ENCODE results near the gene CLIC3. TPM values are rescaled to one million over a fixed set of nuclear protein-coding genes. Genes with fewer than 3 reads are reported as not detected.
A peak's percentile ranks its signal among the peaks of the same experiment; 100 is the strongest.
"Not testable (repeated sequence)": the region's sequence is repeated elsewhere in the genome, so short reads cannot be mapped to it uniquely, and the experiment has no call there.

The CLIC3 gene
- total and polyA plus RNA-seq, 5 donors from 2014 or later: 0.38 to 4.5 (median 2.2) TPM

GRCh38 chr9:137034709-137035506, 38.5 kb upstream of the CLIC3 start:
- peaks cover 53% of the 10 kb centered on the region for H3K4me1 ChIP-seq (ENCODE audit: control insufficient read depth, insufficient read depth, low read length, poor library complexity, severe bottlenecking)

GRCh38 chr9:137034039-137034708, 37.8 kb upstream of the CLIC3 start:
- DNase-seq: no peak
- Mint-ChIP-seq H3K9me3 (no peaks in the 10 kb centered on the region), H3K4me1 (peaks cover 0 to 45% (median 23%) of the 10 kb centered on the region in 4 donors), H3K27me3 (no peaks in the 10 kb centered on the region), H3K27ac (peak overlapping the region in 1 of 3 donors; percentile 94), H3K36me3 (no peaks in the 10 kb centered on the region), H3K4me3 (peak overlapping the region; percentile 81 to 97 (median 88))
- no peaks in the 10 kb centered on the region for H3K27me3 ChIP-seq (ENCODE audit: control insufficient read depth, insufficient read depth, low read length)
- H3K4me1 ChIP-seq (ENCODE audit: control insufficient read depth, insufficient read depth, low read length, poor library complexity, severe bottlenecking): peaks cover 61% of the 10 kb centered on the region
- H3K9me3 ChIP-seq (ENCODE audit: control insufficient read depth in 2 of 2, low read length in 2 of 2): no peaks in the 10 kb centered on the region
- H3K4me3 ChIP-seq (ENCODE audit: low read depth, low read length): no peak overlapping the region
- H3K36me3 ChIP-seq (ENCODE audit: control insufficient read depth, insufficient read depth, low read length): no peaks in the 10 kb centered on the region
- no peak for ATAC-seq (ENCODE audit: low read depth in 2 of 2)
- peak overlapping the region; percentile 82 for H3K27ac ChIP-seq (ENCODE audit: insufficient read depth, low read length, poor library complexity, severe bottlenecking)

More at GRCh38 chr9:137034709-137035506, 38.5 kb upstream of the CLIC3 start:
- Histone ChIP-seq H3K9me3 (ENCODE audit: control insufficient read depth in 2 of 2, low read length in 2 of 2) (no peaks in the 10 kb centered on the region), H3K27ac (ENCODE audit: insufficient read depth, low read length, poor library complexity, severe bottlenecking) (peak overlapping the region; percentile 82), H3K4me3 (ENCODE audit: low read depth, low read length) (peak overlapping the region; percentile 37), H3K36me3 (ENCODE audit: control insufficient read depth, insufficient read depth, low read length) (no peaks in the 10 kb centered on the region), H3K27me3 (ENCODE audit: control insufficient read depth, insufficient read depth, low read length) (no peaks in the 10 kb centered on the region)
- DNase-seq (peak; percentile 79 to 95 (median 86)), ATAC-seq (ENCODE audit: low read depth in 2 of 2) (peak; percentile 80 to 86)
- no peaks in the 10 kb centered on the region for H3K9me3 Mint-ChIP-seq
- peak overlapping the region; percentile 78 to 94 (median 86) for H3K4me3 Mint-ChIP-seq
- peaks cover 0 to 38% (median 20%) of the 10 kb centered on the region in 4 donors for H3K4me1 Mint-ChIP-seq
- H3K27ac Mint-ChIP-seq: peak overlapping the region in 2 of 3 donors; percentile 35 to 94
- H3K27me3 Mint-ChIP-seq: no peaks in the 10 kb centered on the region
- no peaks in the 10 kb centered on the region for H3K36me3 Mint-ChIP-seq

DNA sequence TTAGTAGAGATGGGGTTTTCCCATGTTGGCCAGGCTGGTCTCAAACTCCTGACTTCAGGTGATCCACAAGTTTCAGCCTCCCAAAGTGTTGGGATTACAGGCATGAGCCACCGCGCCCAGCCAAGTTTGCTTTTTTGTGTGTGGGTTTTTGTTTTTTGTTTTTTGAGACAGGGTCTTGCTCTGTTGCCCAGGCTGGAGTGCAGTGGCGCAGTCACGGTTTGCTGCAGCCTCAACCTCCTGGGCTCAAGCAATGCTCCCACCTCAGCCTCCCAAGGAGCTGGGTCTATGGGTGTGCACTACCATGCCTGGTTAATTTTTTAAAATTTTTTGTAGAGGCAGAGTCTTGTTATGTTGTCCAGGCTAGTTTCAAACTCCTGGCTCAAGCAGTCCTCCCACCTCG, 37.1 kb upstream of the CLIC3 start:
- Histone ChIP-seq H3K4me3 (ENCODE audit: low read depth, low read length) (peak overlapping the region; percentile 35), H3K4me1 (ENCODE audit: control insufficient read depth, insufficient read depth, low read length, poor library complexity, severe bottlenecking) (peaks cover 67% of the 10 kb centered on the region), H3K27ac (ENCODE audit: insufficient read depth, low read length, poor library complexity, severe bottlenecking) (peak overlapping the region; percentile 74)
- Mint-ChIP-seq H3K4me3 (peak overlapping the region; percentile 76 to 97 (median 88)), H3K27ac (peak overlapping the region; percentile 62 to 83 (median 76)), H3K4me1 (peaks cover 0 to 52% (median 23%) of the 10 kb centered on the region in 4 donors)
- not testable (repeated sequence) for DNase-seq; H3K9me3 Mint-ChIP-seq; ATAC-seq (ENCODE audit: low read depth in 2 of 2); H3K9me3 ChIP-seq (ENCODE audit: control insufficient read depth in 2 of 2, low read length in 2 of 2); H3K36me3 Mint-ChIP-seq; H3K27me3 ChIP-seq (ENCODE audit: control insufficient read depth, insufficient read depth, low read length); H3K36me3 ChIP-seq (ENCODE audit: control insufficient read depth, insufficient read depth, low read length); H3K27me3 Mint-ChIP-seq

- Mint-ChIP-seq H3K4me3 (peak overlapping the region; percentile 76 to 97 (median 88)), H3K4me1 (peaks cover 0 to 52% (median 23%) of the 10 kb centered on the region in 4 donors), H3K9me3 (no peaks in the 10 kb centered on the region), H3K36me3 (no peaks in the 10 kb centered on the region), H3K27me3 (no peaks in the 10 kb centered on the region), H3K27ac (peak overlapping the region in 2 of 3 donors; percentile 62 to 76)
- ATAC-seq (ENCODE audit: low read depth in 2 of 2): no peak
- peak in 1 of 3 donors; percentile 27 for DNase-seq
- H3K27me3 ChIP-seq (ENCODE audit: control insufficient read depth, insufficient read depth, low read length): no peaks in the 10 kb centered on the region
- peaks cover 68% of the 10 kb centered on the region for H3K4me1 ChIP-seq (ENCODE audit: control insufficient read depth, insufficient read depth, low read length, poor library complexity, severe bottlenecking)
- no peaks in the 10 kb centered on the region for H3K36me3 ChIP-seq (ENCODE audit: control insufficient read depth, insufficient read depth, low read length)
- H3K9me3 ChIP-seq (ENCODE audit: control insufficient read depth in 2 of 2, low read length in 2 of 2): no peaks in the 10 kb centered on the region
- H3K27ac ChIP-seq (ENCODE audit: insufficient read depth, low read length, poor library complexity, severe bottlenecking): peak overlapping the region; percentile 74
- peak overlapping the region; percentile 26 for H3K4me3 ChIP-seq (ENCODE audit: low read depth, low read length)
Observed at GRCh38 chr9:137032858-137033257, 36.5 kb upstream of the CLIC3 start.

DNA sequence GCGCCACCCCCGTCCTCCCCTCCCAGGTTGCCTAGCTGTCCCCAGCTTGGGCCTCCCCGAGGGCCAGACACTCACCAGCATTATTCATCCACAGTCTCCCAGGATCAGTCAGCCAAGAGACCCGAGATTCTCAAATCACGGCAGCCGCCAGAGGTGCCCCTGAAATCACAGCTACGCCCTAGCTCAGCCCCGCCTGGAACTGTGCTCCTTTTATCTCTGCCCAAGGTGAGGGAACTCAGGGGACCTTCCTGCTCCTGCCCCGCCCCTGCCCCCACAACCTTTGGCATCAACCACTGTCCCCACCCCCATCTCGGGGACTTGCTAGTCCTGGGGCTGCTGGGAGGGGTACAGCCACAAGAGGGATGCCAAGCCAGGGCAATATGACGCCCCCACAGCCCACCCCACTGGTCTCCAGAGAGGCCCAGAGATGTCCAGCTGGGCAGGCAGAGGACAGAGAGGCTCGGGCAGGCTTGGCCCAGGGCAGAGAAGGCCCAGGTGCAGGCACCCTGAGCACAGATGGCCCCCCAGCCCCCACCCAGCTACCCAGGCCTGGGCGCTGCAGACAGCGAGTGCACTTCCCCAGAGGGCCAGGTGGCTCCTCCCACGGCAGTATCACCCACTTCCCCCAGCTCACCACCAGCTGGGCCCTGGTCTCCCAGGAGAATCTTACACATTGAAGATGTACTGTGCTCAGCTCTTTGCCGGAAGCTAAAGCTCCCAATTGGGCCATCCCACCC, 35.7 kb upstream of the CLIC3 start, which contains the start of gene FUT7:
Gene FUT7, minus strand, starts transcription at position 185 of the 737 bp plus-strand sequence. Its CDS starts 97 bp downstream, at position 88.
- H3K4me3 ChIP-seq (ENCODE audit: low read depth, low read length): peak within 1 kb of the TSS; percentile 72
- ATAC-seq (ENCODE audit: low read depth in 2 of 2): no peak
- H3K27ac Mint-ChIP-seq: peak within 1 kb of the TSS; percentile 68 to 97 (median 83)
- H3K27me3 ChIP-seq (ENCODE audit: control insufficient read depth, insufficient read depth, low read length): no peaks in the 10 kb centered on the region
- H3K4me3 Mint-ChIP-seq: peak within 1 kb of the TSS; percentile 89 to 97 (median 94)
- peaks cover 0 to 55% (median 23%) of the 10 kb centered on the region in 4 donors for H3K4me1 Mint-ChIP-seq
- H3K9me3 ChIP-seq (ENCODE audit: control insufficient read depth in 2 of 2, low read length in 2 of 2): no peaks in the 10 kb centered on the region
- DNase-seq: peak in 1 of 3 donors; percentile 56
- peaks cover 74% of the 10 kb centered on the region for H3K4me1 ChIP-seq (ENCODE audit: control insufficient read depth, insufficient read depth, low read length, poor library complexity, severe bottlenecking)
- H3K27me3 Mint-ChIP-seq: no peaks in the 10 kb centered on the region
- no peaks in the 10 kb centered on the region for H3K36me3 Mint-ChIP-seq
- no peaks in the 10 kb centered on the region for H3K9me3 Mint-ChIP-seq
- H3K27ac ChIP-seq (ENCODE audit: insufficient read depth, low read length, poor library complexity, severe bottlenecking): peak within 1 kb of the TSS; percentile 74
- no peaks in the 10 kb centered on the region for H3K36me3 ChIP-seq (ENCODE audit: control insufficient read depth, insufficient read depth, low read length)

GRCh38 chr9:137030538-137031527, 34.5 kb upstream of the CLIC3 start:
- H3K4me1 Mint-ChIP-seq: peaks cover 0 to 62% (median 26%) of the 10 kb centered on the region in 4 donors
- no peaks in the 10 kb centered on the region for H3K9me3 Mint-ChIP-seq
- H3K27ac ChIP-seq (ENCODE audit: insufficient read depth, low read length, poor library complexity, severe bottlenecking): peak overlapping the region; percentile 74
- DNase-seq (peak in 1 of 3 donors; percentile 77), ATAC-seq (ENCODE audit: low read depth in 2 of 2) (no peak)
- H3K4me3 Mint-ChIP-seq: peak overlapping the region; percentile 88 to 97 (median 92)
- no peaks in the 10 kb centered on the region for H3K27me3 ChIP-seq (ENCODE audit: control insufficient read depth, insufficient read depth, low read length)
- no peaks in the 10 kb centered on the region for H3K36me3 ChIP-seq (ENCODE audit: control insufficient read depth, insufficient read depth, low read length)
- H3K9me3 ChIP-seq (ENCODE audit: control insufficient read depth in 2 of 2, low read length in 2 of 2): no peaks in the 10 kb centered on the region
- peaks cover 85% of the 10 kb centered on the region for H3K4me1 ChIP-seq (ENCODE audit: control insufficient read depth, insufficient read depth, low read length, poor library complexity, severe bottlenecking)
- H3K27me3 Mint-ChIP-seq: no peaks in the 10 kb centered on the region
- H3K36me3 Mint-ChIP-seq: no peaks in the 10 kb centered on the region
- H3K27ac Mint-ChIP-seq: peak overlapping the region; percentile 41 to 76 (median 55)
- H3K4me3 ChIP-seq (ENCODE audit: low read depth, low read length): peak overlapping the region; percentile 72

Measured in CD4-positive, CD25-positive, alpha-beta regulatory T cell (primary cell).